CD4-positive, alpha-beta T cell (primary cell): ENCODE measurements around the gene C2orf92. TPM values are rescaled to one million over a fixed set of nuclear protein-coding genes. Genes with fewer than 3 reads are reported as not detected.

Experiments
- ATAC-seq: fragments of 200-7000 bp; cut with Tn5 transposase; one replicate; pipeline ENCODE4 v1.10.0; 2022; ENCODE audit warnings: mild to moderate bottlenecking; ENCODE audit not compliant: poor library complexity
- CTCF ChIA-PET: fragments of 350-600 bp; sonication (Branson Sonifier 250); formaldehyde crosslinking; loops from one replicate; lab custom pipeline; 2021; ENCODE audit warnings: antibody characterized with exemption, inconsistent platforms; lab: Charles Lee
- POLR2A ChIA-PET: fragments of 350-600 bp; sonication (Branson Sonifier 250); formaldehyde crosslinking; loops from one replicate; lab custom pipeline; 2021; ENCODE audit warnings: antibody characterized with exemption, inconsistent platforms; lab: Charles Lee
- DNase-seq, 14 experiments: peaks; one replicate each; pipeline ENCODE4 v3.0.0-alpha.2; 2013 to 2020; ENCODE audit warnings: mixed read lengths in 2 of 14
- H3K27ac ChIP-seq, 2 donors: one replicate each; pipeline versions ENCODE4 v1.5.1 to v1.7.0; 2013; ENCODE audit warnings: low read length in 2 of 2, low read depth in 1 of 2, mild to moderate bottlenecking in 1 of 2
- H3K27me3 ChIP-seq, 2 experiments: 1 replicate in 1 of 2; 2 replicates in 1 of 2; pipeline versions ENCODE4 v1.6.1 to v1.7.0; 2013; ENCODE audit warnings: low read length in 2 of 2, control low read depth in 1 of 2, mild to moderate bottlenecking in 1 of 2, moderate library complexity in 1 of 2; ENCODE audit not compliant: insufficient read depth in 2 of 2, control insufficient read depth in 1 of 2
- H3K36me3 ChIP-seq: one replicate; pipeline ENCODE4 v1.6.1; 2013; ENCODE audit warnings: low read length, control low read depth; ENCODE audit not compliant: insufficient read depth
- H3K4me1 ChIP-seq: one replicate; pipeline ENCODE4 v1.6.1; 2013; ENCODE audit warnings: low read length, control low read depth; ENCODE audit not compliant: insufficient read depth
- H3K4me3 ChIP-seq: one replicate; pipeline ENCODE4 v1.5.1; 2013; ENCODE audit warnings: mild to moderate bottlenecking, low read length, moderate library complexity
- H3K9me3 ChIP-seq, 2 experiments: 1 replicate in 1 of 2; 2 replicates in 1 of 2; pipeline versions ENCODE4 v1.6.1 to v1.7.0; 2013; ENCODE audit warnings: low read length in 2 of 2, mild to moderate bottlenecking in 2 of 2, control low read depth in 1 of 2, moderate library complexity in 1 of 2; ENCODE audit not compliant: control insufficient read depth in 1 of 2, insufficient read depth in 1 of 2
- H3K27ac Mint-ChIP-seq: one replicate; pipeline ENCODE4 v1.8.0; 2020; ENCODE audit warnings: mixed read lengths
- H3K27me3 Mint-ChIP-seq: one replicate; pipeline ENCODE4 v1.8.0; 2021; ENCODE audit warnings: mixed read lengths
- H3K36me3 Mint-ChIP-seq: one replicate; pipeline ENCODE4 v1.8.0; 2021; ENCODE audit warnings: low read depth, mixed read lengths
- H3K4me1 Mint-ChIP-seq: one replicate; pipeline ENCODE4 v1.8.0; 2021; ENCODE audit warnings: low read depth, mixed read lengths
- H3K4me3 Mint-ChIP-seq: one replicate; pipeline ENCODE4 v1.8.0; 2020; ENCODE audit warnings: mild to moderate bottlenecking, mixed read lengths
- H3K9me3 Mint-ChIP-seq: one replicate; pipeline ENCODE4 v1.8.0; 2020; ENCODE audit warnings: mixed read lengths
- CTCF ChIP-seq: fragments of 200-600 bp; IDR thresholded peaks from one replicate; pipeline ENCODE4 v1.8.0; 2022; ENCODE audit warnings: antibody characterized with exemption, mild to moderate bottlenecking
- intact Hi-C, 2 experiments: fragments of 100-400 bp; cut with DNase I in 1 of 2; cut with micrococcal nuclease in 1 of 2; formaldehyde crosslinking; loops; one replicate each; pipeline versions ENCODE4 v1.15.1 to v1.9.0; 2023 to 2025; cut with DNase I, micrococcal nuclease
- total RNA-seq, 174 experiments: library from RNA in 2 of 174; stranded (reverse) in 2 of 174; gene quantifications; one replicate each; pipeline ENCODE4 v1.2.3 and lab custom pipeline; 2021 to 2026

Gene C2orf92
- total RNA-seq, 2 experiments from 2014 or later = 12.4 to 13.4 TPM

GRCh38 chr2:97663962-97664635, 5.4 kb upstream of the C2orf92 start, which contains the start of gene ACTR1B:
Gene ACTR1B (minus strand): TSS chr2:97664044. CDS start chr2:97663890, 154 bp downstream.
- TF ChIP-seq CTCF = peak; percentile 66
- intact Hi-C loops = loop anchor here (1.0 to 10.0 kb wide), 7 partner anchors 19 to 1029 kb away; partner anchors contain the start of genes CNNM4 (in 1 of the 2), KANSL3 (in 1 of the 2), TMEM131 (in 1 of the 2) and ZAP70 (in 1 of the 2)
- peaks cover 31% of the 10 kb centered on the region for H3K4me1 Mint-ChIP-seq
- peak within 1 kb of the TSS; percentile 99 for H3K27ac Mint-ChIP-seq
- Histone ChIP-seq H3K4me1 (peaks cover 34% of the 10 kb centered on the region), H3K4me3 (peak within 1 kb of the TSS; percentile 96), H3K27me3 (no peaks in the 10 kb centered on the region), H3K27ac (peak within 1 kb of the TSS; percentile 93 to 98), H3K9me3 (no peaks in the 10 kb centered on the region), H3K36me3 (peaks cover 21% of the 10 kb centered on the region)
- ATAC-seq = peak; percentile 86
- H3K27me3 Mint-ChIP-seq = no peaks in the 10 kb centered on the region
- ChIA-PET POLR2A (interaction anchor here (0.9 to 8.4 kb wide), 11 partner anchors 10 to 79 kb away, joined by 3 to 244 read pairs (median 12); partner anchors contain the start of genes ANKRD36B, COX5B and ZAP70), CTCF (interaction anchor here (0.7 to 4.1 kb wide), 10 partner anchors 9 to 73 kb away, joined by 3 to 29 read pairs (median 4); partner anchors contain the start of gene COX5B)
- DNase-seq = peak; percentile 94 to 99 (median 96)
- H3K9me3 Mint-ChIP-seq = no peaks in the 10 kb centered on the region
- H3K4me3 Mint-ChIP-seq = peak within 1 kb of the TSS; percentile 100
- H3K36me3 Mint-ChIP-seq = peaks cover 32% of the 10 kb centered on the region

GRCh38 chr2:97664636-97664970, 4.9 kb upstream of the C2orf92 start:
- peaks cover 17% of the 10 kb centered on the region for H3K36me3 ChIP-seq
- Mint-ChIP-seq H3K4me3 (peak overlapping the region; percentile 93), H3K36me3 (peaks cover 28% of the 10 kb centered on the region), H3K9me3 (no peaks in the 10 kb centered on the region), H3K27me3 (no peaks in the 10 kb centered on the region), H3K27ac (peak overlapping the region; percentile 99), H3K4me1 (peaks cover 31% of the 10 kb centered on the region)
- H3K4me1 ChIP-seq = peaks cover 34% of the 10 kb centered on the region
- POLR2A ChIA-PET = interaction anchor here (1.0 to 8.4 kb wide), 9 partner anchors 11 to 78 kb away, joined by 3 to 244 read pairs (median 14); partner anchors contain the start of genes ANKRD36B, COX5B and ZAP70
- no peak for TF ChIP-seq CTCF
- peak overlapping the region; percentile 96 for H3K4me3 ChIP-seq
- CTCF ChIA-PET = interaction anchor here (0.7 to 4.1 kb wide), 10 partner anchors 9 to 74 kb away, joined by 3 to 29 read pairs (median 4); partner anchors contain the start of gene COX5B
- H3K27ac ChIP-seq = peak overlapping the region; percentile 93 to 98
- no peaks in the 10 kb centered on the region for H3K9me3 ChIP-seq
- no peak for ATAC-seq
- DNase-seq = no peak
- intact Hi-C loops = loop anchor here (1.0 to 10.0 kb wide), 7 partner anchors 19 to 1030 kb away; partner anchors contain the start of genes CNNM4 (in 1 of the 2), KANSL3 (in 1 of the 2), TMEM131 (in 1 of the 2) and ZAP70 (in 1 of the 2)
- no peaks in the 10 kb centered on the region for H3K27me3 ChIP-seq

GRCh38 chr2:97670471-97670870, 958 bp downstream of the C2orf92 start:
- ChIA-PET POLR2A (interaction anchor here (1.1 kb wide), 1 partner anchor 25 kb away, joined by 3 read pairs; the partner anchor contains the start of gene COX5B), CTCF (interaction anchor here (1.0 to 1.4 kb wide), 2 partner anchors 27 to 80 kb away, joined by 3 to 5 read pairs; no protein-coding TSS in a partner anchor)
- Mint-ChIP-seq H3K4me1 (no peaks in the 10 kb centered on the region), H3K27me3 (no peaks in the 10 kb centered on the region), H3K9me3 (no peaks in the 10 kb centered on the region), H3K27ac (no peak overlapping the region), H3K36me3 (no peaks in the 10 kb centered on the region), H3K4me3 (no peak overlapping the region)
- ATAC-seq (no peak), DNase-seq (no peak)
- H3K27me3 ChIP-seq = no peaks in the 10 kb centered on the region
- H3K36me3 ChIP-seq = no peaks in the 10 kb centered on the region
- H3K9me3 ChIP-seq = no peaks in the 10 kb centered on the region
- H3K4me3 ChIP-seq = no peak overlapping the region
- no peaks in the 10 kb centered on the region for H3K4me1 ChIP-seq
- no peak for TF ChIP-seq CTCF
- no peak overlapping the region for H3K27ac ChIP-seq
- intact Hi-C loops = no loop called here
